ENCODE data around the gene CCDC138.

The CCDC138 gene

GRCh38 chr2:108920686-108921085, 134.1 kb downstream of the CCDC138 start:
- DNase-seq: no peak

DNA sequence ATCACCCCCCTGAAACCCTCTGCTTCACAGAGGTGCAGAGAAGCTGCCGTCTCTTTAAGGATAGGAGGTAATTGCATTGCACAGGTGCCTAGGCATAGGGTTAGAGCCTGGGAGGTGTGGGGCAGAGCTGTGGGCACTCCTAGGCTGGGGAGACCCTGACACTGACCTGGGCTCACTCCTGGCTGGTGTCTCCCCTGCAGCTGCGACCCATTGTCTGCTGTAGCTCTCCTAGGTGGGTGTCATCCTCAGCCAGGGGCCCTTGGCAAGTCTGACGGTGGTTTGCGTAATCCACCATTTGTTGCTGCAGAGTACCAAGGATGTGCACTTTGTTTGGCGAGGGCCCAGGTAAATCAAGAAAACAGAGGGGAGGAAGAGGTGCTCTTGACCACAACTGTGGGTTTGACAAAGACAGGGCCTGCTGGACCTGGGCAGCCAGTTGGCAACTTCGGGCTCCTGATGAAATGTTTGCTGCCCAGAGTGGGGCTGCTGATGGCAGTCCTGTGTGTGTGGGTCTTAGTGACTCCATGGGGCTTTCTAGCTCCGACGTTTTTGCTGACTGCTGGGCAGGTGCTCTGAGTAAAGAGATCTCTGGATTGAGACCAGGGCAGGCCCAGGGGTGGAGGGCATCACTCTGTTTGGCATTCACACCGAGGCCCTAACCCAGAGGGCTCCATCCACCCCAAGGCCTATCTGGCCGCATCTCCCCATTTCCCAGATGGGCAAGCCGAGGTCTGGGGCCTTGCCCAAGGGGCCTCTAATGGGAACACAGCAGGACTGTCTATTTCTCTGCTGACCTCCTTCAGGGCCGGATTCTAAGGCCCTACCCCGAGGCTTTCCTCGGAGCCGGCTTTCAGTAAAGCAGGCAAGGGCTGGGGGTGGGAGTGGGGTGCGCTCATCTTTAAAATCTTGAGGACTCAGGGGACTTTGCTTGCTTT, 134.8 kb downstream of the CCDC138 start:
- no peak for DNase-seq

- no peak for DNase-seq
These were observed 135.8 kb downstream of the CCDC138 start for GRCh38 chr2:108922141-108922915.

DNA sequence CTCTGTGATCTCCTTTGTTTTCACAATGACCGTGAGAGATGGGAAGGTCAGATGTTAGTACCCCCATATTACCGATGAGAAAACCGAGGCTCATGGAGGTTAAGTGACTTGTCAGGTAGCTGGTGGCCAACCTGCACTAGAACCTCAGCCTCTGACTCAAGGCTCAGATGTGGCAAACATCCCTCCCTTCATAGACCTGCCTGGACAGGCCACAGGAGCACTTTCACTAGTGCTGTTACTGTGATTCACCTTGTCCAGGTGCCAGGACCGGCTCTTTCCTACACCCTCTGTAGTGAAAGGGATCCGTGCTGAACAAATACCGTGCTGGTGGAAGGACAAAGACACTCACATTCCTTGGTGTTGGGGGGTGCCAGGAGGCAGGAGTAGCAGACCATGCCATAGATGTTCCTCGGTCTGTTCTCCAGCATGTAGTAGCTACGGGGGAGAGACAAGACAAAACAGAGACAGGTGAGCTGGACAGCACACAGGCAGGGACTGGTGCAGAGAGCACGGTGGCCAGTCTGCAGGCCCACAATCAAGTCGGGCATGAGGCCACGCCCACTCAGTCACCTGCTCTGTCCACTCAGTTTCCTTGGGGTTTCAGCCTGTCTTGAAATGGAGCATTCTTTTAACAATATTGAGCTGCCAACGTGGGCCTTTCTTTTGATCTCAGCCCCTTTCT, 136.6 kb downstream of the CCDC138 start:
- DNase-seq: no peak

DNA sequence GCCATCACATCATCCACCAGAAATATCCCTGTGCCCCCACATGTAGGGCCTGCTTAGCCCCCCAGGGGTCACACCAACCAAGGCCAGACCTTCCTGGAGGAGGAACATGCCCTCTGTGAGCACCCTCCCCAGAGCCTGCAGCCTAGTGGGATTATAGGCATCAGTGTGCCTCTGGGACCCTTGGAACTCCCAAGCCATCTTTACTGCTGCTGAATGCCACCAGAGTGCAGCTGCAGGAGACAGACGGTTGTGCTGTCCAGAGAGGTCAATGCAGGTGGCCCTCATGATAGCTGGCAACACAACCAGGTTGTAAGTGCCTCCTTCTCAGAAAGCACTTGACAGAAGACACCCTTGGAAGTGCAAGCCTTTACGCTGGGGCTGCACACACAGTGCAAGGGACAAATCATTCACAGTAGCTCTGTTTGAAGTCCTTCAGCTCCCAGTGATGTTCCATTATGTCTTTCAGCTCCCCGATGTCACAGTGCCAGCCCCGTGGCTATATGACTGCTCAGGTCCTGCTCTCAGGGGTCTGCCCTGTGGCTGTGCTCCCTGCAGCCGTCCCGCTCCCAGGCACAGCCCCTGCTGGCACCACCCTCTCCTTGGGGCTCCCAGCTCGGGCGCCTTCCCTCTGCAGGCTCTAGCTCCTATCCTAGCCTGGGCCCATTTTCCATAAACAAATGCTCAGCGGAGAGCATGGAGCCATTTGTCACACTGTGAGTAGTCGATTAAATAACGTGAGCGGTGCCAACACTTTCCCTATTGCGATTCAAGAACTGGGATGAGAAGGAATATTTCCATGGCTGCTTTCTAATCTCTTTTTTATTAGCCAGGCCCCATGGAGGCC, 137.4 kb downstream of the CCDC138 start:
- no peak for DNase-seq

DNA sequence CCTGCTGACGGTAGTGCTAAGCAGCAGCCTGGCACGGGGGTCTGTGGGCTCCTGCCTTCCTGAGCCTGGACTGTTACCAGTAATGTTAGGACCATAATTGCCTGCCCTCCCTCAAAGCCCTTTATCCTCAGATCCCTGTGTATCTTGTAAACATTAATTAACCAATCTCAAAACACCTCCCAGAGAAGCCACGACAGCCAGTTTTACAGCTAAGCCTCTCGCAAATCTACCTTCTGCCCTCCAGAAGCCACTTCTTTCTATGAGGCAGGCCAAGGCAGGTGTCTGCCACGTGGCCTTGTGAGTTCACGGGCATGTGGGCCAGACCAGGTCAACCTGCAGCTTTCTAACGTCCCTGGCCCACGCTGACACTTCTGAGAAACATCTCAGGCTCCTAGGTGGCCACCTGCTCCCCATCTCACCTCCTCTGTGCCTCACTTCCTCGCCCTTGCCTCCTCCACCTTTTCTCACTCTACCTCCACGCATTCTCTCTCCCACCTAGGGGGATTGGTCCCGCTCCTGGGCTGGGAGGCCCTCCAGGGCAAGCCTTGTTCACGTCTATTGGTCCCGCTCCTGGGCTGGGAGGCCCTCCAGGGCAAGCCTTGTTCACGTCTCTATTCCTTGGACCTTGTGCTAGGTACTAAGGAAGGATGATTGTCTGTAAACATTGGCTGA, 138.1 kb downstream of the CCDC138 start:
- no peak for DNase-seq

- no peak for DNase-seq
These were observed 138.7 kb downstream of the CCDC138 start for GRCh38 chr2:108925286-108925685.

- DNase-seq: no peak
These were observed 139.2 kb downstream of the CCDC138 start for GRCh38 chr2:108925735-108926134.
